Measurements from ENCODE around the gene PACSIN2.
"Not testable (repeated sequence)": the region's sequence is repeated elsewhere in the genome, so short reads cannot be mapped to it uniquely, and the experiment has no call there.

PACSIN2 gene

GRCh38 chr22:42955087-42955635 is 59.8 kb downstream of the PACSIN2 start:
- DNase-seq (ENCODE audit: extremely low spot score) = no peak
- TF ChIP-seq FOXA1 (IDR thresholded peaks at IDR 0.05) (no peak), SP1 (IDR thresholded peaks at IDR 0.05) (no peak), ZNF384 (IDR thresholded peaks at IDR 0.05) (no peak)
- POLR2A ChIA-PET = no interaction called here
- CTCF ChIA-PET = no interaction called here

GRCh38 chr22:42953751-42954150 is 61.2 kb downstream of the PACSIN2 start:
- CTCF ChIA-PET = interaction anchor here (0.6 kb wide), 1 partner anchor 38 kb away, joined by 3 read pairs; no protein-coding TSS in a partner anchor
- DNase-seq (ENCODE audit: extremely low spot score); POLR2A ChIA-PET: not testable (repeated sequence)

GRCh38 chr22:42951093-42951710 is 63.7 kb downstream of the PACSIN2 start:
- CTCF ChIA-PET = no interaction called here

GRCh38 chr22:42950281-42950680 is 64.7 kb downstream of the PACSIN2 start:
- DNase-seq (ENCODE audit: extremely low spot score) = no peak
- POLR2A ChIA-PET = interaction anchor here (1.3 kb wide), 1 partner anchor 9 kb away, joined by 6 read pairs; no protein-coding TSS in a partner anchor
- CTCF ChIA-PET = no interaction called here
- TF ChIP-seq FOXA1 (IDR thresholded peaks at IDR 0.05) (no peak), HDGF (IDR thresholded peaks at IDR 0.05; ENCODE audit: borderline replicate concordance) (no peak)

More at GRCh38 chr22:42951093-42951710, 63.7 kb downstream of the PACSIN2 start:
- POLR2A ChIA-PET = interaction anchor here (1.3 kb wide), 1 partner anchor 8 kb away, joined by 6 read pairs; no protein-coding TSS in a partner anchor
- TF ChIP-seq BHLHE40 (IDR thresholded peaks at IDR 0.05; ENCODE audit: borderline replicate concordance) (no peak), SP1 (IDR thresholded peaks at IDR 0.05) (no peak), TARDBP (IDR thresholded peaks at IDR 0.05) (no peak)
- no peak for DNase-seq (ENCODE audit: extremely low spot score)

GRCh38 chr22:42949159-42949558 is 65.8 kb downstream of the PACSIN2 start:
- ChIA-PET CTCF (no interaction called here), POLR2A (no interaction called here)
- TF ChIP-seq CTBP1 (IDR thresholded peaks at IDR 0.05; ENCODE audit: borderline replicate concordance) = no peak
- no peak for TF ChIP-seq FOXA1 (IDR thresholded peaks at IDR 0.05)
- TF ChIP-seq ZNF384 (IDR thresholded peaks at IDR 0.05) = no peak
- TF ChIP-seq PKNOX1 (IDR thresholded peaks at IDR 0.05) = no peak
- no peak for TF ChIP-seq SUZ12 (IDR thresholded peaks at IDR 0.05)
- no peak for TF ChIP-seq ELF4 (IDR thresholded peaks at IDR 0.05)
- no peak for TF ChIP-seq TARDBP (IDR thresholded peaks at IDR 0.05)
- TF ChIP-seq LEF1 (IDR thresholded peaks at IDR 0.05; ENCODE audit: borderline replicate concordance) = no peak
- no peak for TF ChIP-seq FOXM1 (IDR thresholded peaks at IDR 0.05; ENCODE audit: borderline replicate concordance)
- no peak for DNase-seq (ENCODE audit: extremely low spot score)

- DNase-seq (ENCODE audit: extremely low spot score) = no peak
- ChIA-PET CTCF (no interaction called here), POLR2A (interaction anchor here (1.3 kb wide), 1 partner anchor 11 kb away, joined by 7 read pairs; no protein-coding TSS in a partner anchor)
- TF ChIP-seq ARNT (IDR thresholded peaks at IDR 0.05) (no peak), TARDBP (IDR thresholded peaks at IDR 0.05) (no peak), NFRKB (IDR thresholded peaks at IDR 0.05) (no peak), CTBP1 (IDR thresholded peaks at IDR 0.05; ENCODE audit: borderline replicate concordance) (no peak), L3MBTL2 (conservative IDR thresholded peaks at IDR 0.05) (no peak), HDGF (IDR thresholded peaks at IDR 0.05; ENCODE audit: borderline replicate concordance) (no peak), ZNF384 (IDR thresholded peaks at IDR 0.05) (no peak), ELF4 (IDR thresholded peaks at IDR 0.05) (no peak), FOXM1 (IDR thresholded peaks at IDR 0.05; ENCODE audit: borderline replicate concordance) (no peak), PKNOX1 (IDR thresholded peaks at IDR 0.05) (no peak), SP1 (IDR thresholded peaks at IDR 0.05) (no peak)
Measured at GRCh38 chr22:42948294-42948693, 66.7 kb downstream of the PACSIN2 start.

GRCh38 chr22:42947211-42947990 is 67.5 kb downstream of the PACSIN2 start:
- ChIA-PET CTCF (interaction anchor here (0.7 kb wide), 2 partner anchors 10 to 48 kb away, joined by 3 read pairs; no protein-coding TSS in a partner anchor), POLR2A (interaction anchor here (0.6 to 1.3 kb wide), 2 partner anchors 11 to 12 kb away, joined by 3 to 7 read pairs; no protein-coding TSS in a partner anchor)
- no peak for DNase-seq (ENCODE audit: extremely low spot score)
- no peak for TF ChIP-seq FOXK2 (IDR thresholded peaks at IDR 0.05)
- TF ChIP-seq LEF1 (IDR thresholded peaks at IDR 0.05; ENCODE audit: borderline replicate concordance) = no peak
- no peak for TF ChIP-seq L3MBTL2 (conservative IDR thresholded peaks at IDR 0.05)
- no peak for TF ChIP-seq FOXA1 (IDR thresholded peaks at IDR 0.05)
- TF ChIP-seq PKNOX1 (IDR thresholded peaks at IDR 0.05) = peak; percentile 43; the same call in 1 of the 2 replicates

All from HEK293T (cell line).